ENCODE results near the gene MRPL45.

MRPL45 gene

DNA sequence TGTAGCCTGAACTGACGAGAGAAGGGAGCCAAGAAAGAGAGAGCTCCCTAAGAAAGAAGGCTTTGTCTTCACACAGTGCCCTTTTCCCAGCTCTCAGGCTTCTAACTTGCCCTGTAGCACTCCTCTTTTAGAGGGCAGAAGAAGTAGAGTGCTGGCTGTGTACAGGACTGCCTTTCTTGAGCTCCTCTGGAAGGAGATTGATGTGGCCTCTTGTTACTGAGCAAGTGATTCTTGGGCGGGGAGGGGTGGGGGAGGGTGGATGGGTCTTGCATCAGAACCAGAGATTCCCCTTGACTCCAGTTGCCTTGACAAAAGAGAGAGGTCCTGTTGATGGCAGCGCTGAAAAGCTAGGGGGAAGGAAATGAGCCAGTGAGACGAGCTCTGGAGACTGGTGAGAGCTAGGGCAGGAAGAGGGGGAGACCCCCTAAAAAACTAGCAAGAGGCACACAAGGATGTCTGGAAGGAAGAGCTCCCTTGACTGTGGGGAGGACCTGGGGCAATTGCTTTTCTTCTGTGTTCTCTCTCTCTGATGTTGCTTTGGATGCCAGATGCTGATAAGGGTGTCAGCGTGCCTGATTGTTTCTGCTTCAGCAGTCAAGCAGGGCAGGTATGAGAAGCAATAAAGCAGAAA, 28.4 kb downstream of the MRPL45 start:
- DNase-seq (ENCODE audit: low read depth): no peak

DNA sequence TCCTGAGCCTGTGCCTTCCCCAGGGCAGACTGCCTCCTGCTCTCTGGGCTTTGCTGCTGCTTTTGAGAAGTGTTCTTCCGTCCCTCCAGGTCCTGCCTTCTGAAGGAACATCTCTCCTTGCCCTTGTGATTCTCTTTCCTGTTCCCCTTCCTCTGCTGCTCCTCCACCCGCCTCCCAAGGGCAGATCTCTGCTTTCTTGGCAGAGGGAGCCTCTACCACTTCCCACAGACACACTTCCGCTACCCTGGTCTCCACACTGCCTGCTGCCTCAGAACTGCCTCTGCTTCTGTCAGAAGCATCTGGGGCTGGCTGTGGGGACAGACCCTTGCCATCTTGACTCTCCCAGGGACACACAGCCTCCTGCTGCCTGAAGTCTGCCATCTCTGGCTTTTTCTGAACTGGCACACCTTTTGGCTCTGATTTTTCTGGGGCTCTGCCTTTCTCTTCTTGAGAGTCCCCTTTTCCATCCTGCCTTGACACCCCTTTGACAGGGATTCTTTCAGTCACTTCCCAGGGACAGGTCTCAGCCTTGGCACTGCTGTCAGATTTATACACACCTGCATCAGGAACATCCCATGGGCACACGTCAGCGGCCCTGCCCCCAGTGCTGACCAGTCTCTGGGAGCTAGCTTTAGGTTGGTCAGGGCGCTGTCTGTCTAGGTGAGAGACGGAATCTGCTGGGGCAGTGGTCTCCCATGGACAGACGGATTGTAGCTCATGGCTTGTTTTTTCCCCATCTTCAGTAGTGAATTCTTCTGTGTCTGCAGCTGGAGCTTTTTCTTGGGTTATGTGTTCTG, 30.2 kb downstream of the MRPL45 start:
- DNase-seq (ENCODE audit: low read depth): no peak

DNA sequence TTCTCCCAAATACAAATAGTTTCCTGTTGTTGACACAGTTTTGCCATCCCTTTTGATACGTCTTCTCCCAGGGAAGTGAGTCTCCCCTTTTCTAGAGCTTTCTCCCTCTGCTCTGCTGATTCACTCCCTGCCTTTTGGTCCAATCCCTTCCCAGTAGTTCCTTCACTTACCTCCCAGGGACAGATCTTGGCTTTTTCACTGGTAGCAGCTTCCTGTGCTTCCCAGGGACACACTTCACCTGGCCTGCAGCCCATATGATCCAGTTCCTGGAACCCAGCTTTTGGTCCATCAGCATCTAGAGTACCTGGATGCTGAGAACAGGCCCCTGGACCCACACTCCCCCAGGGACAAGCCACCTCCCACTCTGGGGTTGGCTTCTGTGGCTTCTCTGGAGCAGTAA, 31.0 kb downstream of the MRPL45 start:
- no peak for DNase-seq (ENCODE audit: low read depth)

DNA sequence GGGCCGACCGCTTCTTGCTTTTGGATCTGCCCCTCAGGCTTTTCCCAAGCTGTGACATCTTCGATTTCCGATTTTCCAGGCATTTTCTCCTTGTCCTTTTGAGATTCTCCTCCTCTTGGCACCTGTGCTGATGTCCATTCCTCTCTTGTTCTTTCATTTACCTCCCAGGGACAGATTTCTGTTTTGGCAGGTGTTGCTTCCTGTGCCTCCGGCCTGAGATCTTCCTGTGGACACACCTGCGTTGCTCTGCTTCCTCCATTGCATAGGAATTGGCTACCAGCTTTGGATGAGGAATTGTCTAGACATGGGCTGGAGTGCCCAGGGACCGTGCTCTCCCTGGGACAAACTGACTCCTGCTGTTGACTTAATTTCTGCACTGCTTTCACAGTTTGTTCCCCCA, 31.7 kb downstream of the MRPL45 start:
- no peak for DNase-seq (ENCODE audit: low read depth)

DNA sequence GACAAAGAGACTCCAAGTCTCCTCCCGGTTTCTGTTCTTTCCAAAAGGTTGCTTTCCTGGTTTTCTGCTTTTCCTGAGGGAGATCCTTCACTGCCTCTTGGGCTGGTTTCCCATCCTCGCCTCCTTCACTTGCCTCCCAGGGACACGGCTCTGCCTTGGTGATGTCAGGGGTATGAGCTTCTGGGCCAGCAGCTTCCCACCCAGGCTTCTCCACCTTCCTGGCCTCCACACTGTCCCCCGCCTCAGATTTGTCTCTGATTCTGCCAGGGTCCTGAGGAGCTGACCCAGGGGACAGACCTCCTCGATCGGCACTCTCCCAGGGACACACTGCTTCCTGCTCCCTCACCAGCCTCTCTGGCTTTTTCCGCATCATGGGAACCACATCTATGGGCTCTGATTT, 32.3 kb downstream of the MRPL45 start:
- no peak for DNase-seq (ENCODE audit: low read depth)

DNA sequence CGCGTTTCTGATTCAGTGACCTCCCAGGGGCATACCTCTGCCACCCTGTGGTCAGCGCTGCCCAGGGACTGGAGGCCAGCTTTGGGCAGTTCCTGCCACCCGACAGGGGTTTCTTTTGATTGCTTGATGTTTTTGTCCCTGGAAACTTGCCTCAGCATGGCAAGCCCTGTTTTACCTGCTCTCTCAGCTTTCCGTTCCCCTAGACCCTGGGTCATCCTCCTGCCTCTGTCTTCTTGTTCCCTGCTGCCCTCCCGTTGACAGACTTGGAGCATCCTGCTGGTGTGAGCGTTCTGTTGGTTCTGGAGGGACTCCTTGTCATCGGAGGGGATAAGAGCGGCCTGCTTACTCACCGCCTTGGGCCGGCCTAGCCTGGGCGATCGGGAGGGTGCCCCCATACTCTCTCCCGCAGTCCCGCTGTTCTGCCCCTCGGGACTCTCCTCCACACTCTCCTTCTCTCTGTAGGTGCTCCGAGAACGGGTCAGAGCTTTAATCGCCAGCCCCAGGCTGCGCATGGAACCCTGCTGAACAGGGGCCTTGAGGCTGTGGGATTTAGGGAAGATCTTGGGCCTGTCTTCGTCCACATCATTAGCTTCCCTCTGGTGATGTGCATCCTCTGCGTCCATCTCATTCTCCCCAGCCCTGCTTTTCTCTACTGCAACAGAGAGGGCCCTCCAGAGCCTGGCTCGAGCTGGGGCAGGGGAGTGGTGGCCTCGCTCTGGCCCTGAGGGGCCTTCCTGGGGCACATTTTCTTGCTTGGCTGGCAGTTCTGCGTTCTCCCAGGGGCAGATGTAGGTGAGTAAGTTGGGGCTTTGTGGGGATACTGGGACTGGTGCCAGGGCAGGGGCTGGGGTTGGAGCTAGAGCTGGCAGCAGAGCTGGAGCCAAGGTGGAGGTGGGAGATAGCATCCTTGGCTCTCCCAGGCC, 33.1 kb downstream of the MRPL45 start:
- no peak for DNase-seq (ENCODE audit: low read depth)

DNA sequence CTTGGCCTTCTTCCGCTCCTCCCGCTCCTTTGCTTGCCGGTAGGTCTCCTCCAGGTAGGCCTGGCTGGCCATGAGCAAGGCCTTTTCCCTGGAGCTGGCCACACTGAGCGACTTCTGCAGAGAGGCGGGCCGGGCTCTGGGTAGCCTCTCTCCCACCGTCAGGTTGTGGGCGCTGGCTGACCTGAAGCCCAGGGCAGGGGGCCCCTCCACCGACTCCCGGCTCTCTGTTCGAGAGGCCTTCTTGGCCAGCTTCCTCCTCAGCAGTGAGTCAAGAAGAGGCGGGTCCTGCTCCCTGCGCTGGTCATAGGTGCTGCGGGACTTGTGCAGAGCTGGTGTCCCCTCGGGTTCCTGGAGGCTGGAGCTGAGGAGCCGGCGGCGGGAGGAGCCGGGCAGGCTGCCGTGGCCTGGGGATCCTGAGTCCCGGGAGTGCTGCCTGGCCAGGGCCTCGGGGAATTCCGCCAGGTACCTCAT, 34.0 kb downstream of the MRPL45 start:
- no peak for DNase-seq (ENCODE audit: low read depth)

DNA sequence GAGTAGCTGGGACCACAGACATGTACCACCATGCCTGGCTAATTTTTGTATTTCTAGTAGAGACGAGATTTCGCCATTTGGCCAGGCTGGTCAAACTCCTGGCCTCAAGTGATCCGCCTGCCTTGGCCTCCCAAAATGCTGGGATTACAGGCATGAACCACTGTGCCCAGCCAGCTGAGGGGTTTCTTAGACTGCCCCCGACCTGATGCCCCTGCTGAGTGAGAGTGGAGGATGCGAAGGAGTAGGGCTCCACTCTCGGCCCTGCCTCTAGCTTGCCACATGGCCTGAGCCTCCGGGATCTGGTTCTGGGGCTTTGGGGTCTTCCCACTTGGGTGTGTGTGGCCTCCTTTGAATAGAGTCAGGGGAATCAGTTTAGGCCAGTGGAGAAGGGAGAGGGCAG, 35.8 kb downstream of the MRPL45 start:
- DNase-seq (ENCODE audit: low read depth): no peak

DNA sequence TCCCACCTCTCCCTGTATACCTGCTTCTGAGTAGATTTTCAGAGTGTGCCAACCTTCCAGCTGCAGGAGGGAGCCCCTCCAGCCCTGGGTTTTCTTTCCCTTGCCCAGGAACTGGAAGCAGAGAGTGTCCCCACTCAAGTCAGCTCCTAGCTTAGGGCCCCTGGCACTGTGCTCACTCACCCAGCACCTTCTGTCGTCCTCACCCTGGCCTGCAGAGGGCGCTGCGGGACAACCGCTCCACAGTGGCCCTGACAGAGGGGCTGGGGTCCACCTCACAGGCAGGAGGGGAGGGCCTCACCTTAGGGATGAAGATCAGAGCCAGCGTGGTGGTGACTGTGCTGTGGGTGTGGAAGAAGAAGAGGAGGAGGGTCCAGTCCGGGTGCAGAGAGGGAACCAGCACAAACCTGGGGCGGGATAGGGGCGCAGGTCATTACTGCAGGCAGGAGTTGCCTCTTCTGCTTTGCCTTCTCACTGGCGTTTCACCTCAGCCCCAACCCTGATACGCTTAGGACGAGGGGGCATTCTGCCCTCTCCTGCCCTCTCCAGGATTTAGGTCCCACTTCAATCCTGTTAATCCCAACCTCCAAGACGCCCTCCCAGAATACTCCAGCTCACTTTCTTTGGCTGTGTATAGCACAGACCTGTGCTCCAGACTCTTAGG, 36.8 kb downstream of the MRPL45 start:
- DNase-seq (ENCODE audit: low read depth): no peak

DNA sequence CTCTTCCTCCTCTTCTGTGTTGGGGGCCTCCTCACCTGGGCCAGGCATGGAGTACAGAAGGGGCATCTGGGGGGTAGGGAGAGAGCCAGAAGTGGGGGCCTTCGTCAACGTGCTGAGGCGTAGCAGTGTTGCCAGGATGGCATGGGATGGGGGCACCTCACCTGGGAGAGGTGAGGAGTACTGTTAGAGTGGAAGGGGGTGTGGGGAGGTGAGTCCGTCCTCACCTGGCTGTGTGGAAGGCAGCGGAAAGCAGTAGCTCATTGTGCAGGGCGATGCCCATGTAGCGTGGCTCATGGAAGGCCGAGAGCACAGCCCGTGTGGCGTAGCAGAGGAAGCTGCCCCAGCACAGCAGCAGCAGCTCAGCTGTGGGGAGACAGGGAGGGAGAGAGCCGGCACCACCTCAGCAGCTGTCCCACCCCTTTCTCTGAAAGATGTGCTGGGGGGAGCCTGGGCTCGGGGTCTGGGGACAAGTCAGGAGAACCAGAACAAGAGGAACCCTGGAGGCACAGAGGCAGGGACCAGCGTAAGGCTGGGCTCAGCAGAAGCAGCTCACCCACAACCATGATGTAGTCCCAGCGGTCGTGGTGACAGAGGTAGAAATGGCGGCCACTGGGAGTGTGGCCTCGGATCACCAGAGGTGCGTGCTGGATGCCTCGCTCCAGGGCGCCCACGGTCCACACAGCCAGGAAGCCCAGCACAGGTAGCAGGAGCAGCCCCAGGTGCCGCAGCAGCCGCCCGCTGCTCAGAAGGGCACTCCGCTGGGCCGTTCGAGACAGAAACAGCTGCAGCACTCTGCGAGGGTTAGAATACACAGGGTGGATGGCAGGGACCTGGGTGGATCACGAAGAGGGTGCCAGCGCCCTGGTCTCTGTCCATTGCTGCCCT, 37.8 kb downstream of the MRPL45 start:
- DNase-seq (ENCODE audit: low read depth): no peak

DNA sequence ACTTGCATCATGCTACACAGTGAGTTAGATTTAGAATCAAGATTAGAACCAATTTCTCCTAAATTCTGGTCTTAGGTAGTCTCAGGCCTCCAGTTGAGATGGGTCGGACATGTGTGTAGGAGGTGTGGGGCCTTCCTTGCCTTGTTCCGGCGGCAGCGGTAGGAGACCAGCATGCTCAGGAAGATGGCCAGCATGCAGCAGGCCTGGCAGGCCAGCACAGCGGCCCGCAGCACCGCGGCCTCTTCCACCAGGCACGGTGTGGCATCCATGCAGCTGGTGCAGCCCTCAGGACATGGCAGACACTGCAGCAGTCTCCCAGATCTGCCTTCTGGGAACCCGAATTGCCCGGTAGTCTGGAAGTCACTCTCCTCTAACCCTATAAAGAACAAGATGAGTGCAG, 39.9 kb downstream of the MRPL45 start:
- DNase-seq (ENCODE audit: low read depth): no peak

DNA sequence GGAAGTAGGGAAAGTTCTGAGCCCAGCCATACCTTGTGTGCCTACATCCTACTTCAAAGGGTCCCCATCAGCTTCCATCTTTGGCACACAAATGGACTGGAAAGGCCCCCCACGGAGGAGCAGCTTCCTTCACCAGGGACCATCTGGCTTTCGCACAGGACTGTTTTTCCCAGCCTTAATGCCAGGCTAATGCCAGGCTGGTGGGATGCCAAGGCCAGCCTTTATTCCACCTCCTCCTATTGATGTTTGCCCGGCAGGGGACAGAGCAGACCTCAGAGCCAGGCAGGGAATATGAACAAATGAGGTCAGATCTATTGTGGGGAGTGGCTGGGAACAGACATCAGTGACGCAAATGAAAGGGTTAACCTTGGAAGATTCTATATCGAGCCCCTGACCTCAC, 41.1 kb downstream of the MRPL45 start:
- DNase-seq (ENCODE audit: low read depth): no peak

DNA sequence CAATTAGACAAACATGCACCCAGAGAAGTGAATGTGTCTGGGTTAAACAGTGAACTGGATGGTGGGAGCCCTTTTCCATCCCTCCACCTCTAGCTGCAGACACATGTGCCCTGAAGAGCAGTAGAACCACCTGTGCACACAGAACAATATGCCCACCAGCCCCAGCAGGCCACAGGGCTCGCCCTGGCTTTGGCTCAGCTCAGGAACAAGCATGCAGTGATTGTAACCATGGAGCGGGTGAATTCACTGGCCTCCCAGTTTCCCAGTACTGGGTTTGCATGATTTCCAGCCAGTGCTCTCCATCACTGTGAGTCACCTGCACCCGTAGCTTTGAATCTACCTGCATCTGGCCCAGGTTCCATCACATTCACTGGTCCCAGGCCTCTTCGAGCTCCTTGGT, 41.6 kb downstream of the MRPL45 start:
- DNase-seq (ENCODE audit: low read depth): no peak

DNA sequence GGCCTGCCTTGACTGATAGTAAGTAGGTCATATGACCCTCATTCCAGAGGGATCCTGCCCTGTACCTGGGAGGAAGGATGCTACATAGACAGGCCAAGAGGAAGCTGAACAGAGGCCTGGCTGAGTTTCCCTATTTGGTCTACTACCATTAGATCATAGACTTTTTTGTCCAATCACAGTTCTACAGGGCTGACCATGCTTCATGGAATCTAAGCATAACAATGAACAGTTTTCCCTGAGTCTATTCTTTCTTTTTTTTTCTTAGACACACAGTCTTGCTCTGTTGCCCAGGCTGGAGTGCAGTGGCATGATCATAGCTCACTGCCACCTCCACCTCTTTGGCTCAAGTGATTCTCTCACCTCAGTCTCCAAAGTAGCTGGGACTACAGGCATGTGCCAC, 42.9 kb downstream of the MRPL45 start:
- no peak for DNase-seq (ENCODE audit: low read depth)

DNA sequence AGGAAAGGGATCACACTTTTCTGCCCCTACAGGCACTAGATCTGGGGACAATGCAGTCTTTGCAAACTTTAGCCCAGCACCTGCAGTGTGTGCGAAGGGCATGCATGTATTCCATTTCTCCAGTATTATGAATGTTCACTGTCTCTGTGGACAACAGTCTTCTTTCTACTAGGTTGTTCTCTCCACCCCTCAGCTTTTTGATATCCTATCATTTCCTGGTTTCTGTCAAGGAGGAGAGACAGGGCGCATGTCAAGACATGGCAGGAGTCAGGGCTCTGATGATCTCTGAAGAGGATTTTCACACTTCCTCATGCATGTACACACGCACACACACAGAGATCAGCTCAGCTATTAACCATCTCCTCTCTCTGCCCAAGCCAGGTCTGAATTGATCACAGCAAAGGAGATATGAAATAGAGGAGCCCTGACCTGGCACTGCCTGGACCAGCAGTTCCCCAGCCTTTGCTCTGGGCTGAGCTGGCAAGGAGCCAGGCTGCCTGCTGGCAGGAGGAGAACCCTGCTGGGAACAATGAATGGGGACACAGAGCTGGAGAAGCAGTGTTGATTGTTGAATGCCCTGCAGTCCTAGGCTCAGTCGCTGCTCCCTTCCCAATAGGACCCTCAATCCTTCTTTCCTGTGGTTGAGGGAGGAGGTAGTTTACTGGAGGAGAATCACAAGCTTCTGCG, 44.2 kb downstream of the MRPL45 start:
- no peak for DNase-seq (ENCODE audit: low read depth)

DNA sequence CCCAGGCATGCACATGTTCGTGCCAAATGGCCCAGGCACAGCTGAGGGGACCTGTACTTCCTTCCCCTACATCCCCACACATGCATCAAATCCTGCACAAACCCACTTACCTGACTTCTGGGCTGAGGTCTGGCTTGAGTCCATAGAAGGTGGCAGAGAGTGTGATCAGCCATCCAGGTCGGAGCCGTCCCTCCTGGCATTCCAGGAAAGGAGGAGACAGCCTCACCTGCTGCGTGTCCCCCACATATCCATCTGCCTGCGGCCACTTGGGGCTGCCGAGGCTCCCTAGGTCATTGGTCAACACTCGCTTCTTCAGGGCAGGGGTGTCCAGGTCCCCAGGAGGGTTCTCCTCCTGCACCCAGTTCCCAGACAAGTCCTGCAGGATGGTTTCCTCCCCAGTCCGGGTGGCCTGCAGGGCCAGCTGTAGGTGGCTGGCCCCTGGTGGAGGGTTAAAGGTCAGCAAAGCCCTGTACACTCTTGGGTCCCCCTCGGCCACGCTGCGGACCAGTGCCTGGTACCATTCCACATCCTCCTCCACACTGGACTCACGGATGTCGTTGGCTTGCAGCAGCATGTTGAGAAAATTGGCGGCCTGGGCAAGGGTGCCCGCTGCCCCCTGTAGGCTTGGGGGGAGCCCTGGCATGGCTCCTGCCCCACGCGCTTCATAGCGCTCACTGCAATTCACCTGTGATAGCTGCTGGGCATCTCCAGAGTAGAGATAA, 46.1 kb downstream of the MRPL45 start:
- no peak for DNase-seq (ENCODE audit: low read depth)

DNA sequence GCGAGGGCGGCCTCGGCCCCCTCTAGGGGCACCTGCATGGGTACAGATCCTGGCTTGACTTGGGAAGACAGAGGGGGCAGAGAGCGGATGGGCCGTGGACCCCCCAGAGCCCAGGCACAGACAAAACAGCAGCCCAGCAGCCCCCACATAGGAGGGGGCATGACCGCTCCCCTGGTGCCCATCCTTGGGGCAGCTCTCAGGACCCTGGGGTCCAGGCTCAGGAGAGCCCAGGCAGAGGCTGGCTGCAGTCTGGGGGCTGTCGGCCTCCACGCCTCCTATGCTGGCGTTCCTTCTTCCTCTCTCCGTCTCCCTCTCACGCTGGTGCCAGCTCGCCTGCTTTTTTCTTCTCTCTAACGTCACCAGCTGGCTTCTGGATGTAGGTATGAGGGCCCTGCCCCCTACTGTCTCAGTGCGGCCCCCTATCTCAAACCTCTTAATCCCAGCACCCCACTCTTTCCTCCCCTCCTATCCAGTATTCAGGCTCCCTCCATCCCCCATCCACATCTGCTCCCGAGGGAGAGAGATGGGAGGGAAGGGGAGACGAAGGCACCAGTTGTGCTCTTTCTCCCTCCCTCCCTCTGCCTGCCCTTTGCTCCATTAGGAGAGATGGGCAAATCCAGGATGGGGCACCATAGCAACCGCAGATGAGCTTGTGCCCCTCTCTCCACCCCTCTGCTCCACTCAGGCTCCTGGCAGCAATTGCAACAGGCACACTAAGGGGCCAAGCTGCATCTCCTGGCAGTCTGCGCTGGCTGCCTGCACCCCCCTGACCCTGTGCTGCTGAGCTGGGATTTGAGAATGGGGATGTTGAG, 46.8 kb downstream of the MRPL45 start, which contains the start of gene GPR179:
TSS of gene GPR179 (minus strand) at position 349 of the 812 bp plus-strand sequence. CDS start at position 182, 167 bp downstream.
- DNase-seq (ENCODE audit: low read depth): no peak

DNA sequence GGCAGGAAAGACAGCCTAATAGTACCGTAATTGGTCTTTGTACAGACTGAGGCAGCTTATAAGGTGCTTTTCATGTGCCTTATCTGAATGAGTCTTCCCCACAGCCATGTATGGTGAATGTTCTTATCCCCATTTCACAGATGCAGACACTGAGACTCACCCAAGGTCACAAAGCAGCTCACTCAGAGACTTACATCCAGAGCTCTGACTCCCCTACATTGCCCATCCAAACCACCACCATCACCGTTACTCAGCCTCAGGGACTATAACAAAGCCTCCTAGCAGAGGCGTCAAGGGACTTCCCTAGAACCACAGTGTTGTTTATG, 47.4 kb downstream of the MRPL45 start:
- DNase-seq (ENCODE audit: low read depth): no peak

DNA sequence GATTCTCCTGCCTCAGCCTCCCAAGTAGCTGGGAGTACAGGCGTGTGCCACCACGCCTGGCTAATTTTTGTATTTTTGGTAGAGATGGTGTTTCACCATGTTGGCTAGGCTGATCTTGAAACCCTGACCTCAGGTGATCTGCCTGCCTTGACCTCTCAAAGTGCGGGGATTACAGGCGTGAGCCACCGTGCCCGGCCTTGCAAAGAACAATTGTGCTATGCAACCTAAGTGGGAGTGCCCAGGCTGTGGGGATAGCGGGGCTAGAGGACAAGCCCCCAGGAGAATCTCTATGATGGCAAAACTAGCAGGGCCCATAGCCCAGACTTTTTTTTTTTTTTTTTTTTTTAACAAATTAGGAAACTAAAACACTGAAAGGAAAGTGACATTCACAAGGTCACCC, 48.8 kb downstream of the MRPL45 start:
- no peak for DNase-seq (ENCODE audit: low read depth)

Measured in activated T-helper 1 cell treated with Interleukin-2 at 50 U/mL for 16 hours (primary cell).